Brain microvascular endothelial cell (primary cell): ENCODE results near the gene CCDC150.

Source experiments
- DNase-seq: peaks from one replicate; pipeline ENCODE4 v3.0.0-alpha.2; 2020
- H3K27ac ChIP-seq: fragments of 250-450 bp; sonication (Bioruptor Pico); 2 replicates; pipeline ENCODE4 v1.5.1; 2020; ENCODE audit warnings: mild to moderate bottlenecking, moderate library complexity
- H3K27me3 ChIP-seq: fragments of 250-450 bp; sonication (Bioruptor Pico); replicated peaks from 2 replicates; pipeline ENCODE4 v1.5.1; 2020; ENCODE audit warnings: mild to moderate bottlenecking
- H3K36me3 ChIP-seq: fragments of 250-450 bp; sonication (Bioruptor Pico); replicated peaks from 2 replicates; pipeline ENCODE4 v1.5.1; 2020; ENCODE audit warnings: mild to moderate bottlenecking
- H3K4me3 ChIP-seq: 2 replicates; pipeline ENCODE4 v1.5.1; 2011; ENCODE audit warnings: low read depth, mild to moderate bottlenecking, control low read depth, low read length, moderate library complexity
- in situ Hi-C: cut with HindIII; loops from 2 replicates; pipeline ENCODE4 v1.10.0; 2017; ENCODE audit warnings: low sequenced_read_pairs, low pct_ligation_motif_present
- TF ChIP-seq, protein P1 (sequence below): IDR thresholded peaks from 2 replicates; pipeline ENCODE4 v1.5.1; 2011; ENCODE audit warnings: low read depth, mild to moderate bottlenecking, moderate library complexity, low read length, control low read depth, inconsistent platforms; ENCODE audit errors: missing control alignments

CCDC150 gene

DNA sequence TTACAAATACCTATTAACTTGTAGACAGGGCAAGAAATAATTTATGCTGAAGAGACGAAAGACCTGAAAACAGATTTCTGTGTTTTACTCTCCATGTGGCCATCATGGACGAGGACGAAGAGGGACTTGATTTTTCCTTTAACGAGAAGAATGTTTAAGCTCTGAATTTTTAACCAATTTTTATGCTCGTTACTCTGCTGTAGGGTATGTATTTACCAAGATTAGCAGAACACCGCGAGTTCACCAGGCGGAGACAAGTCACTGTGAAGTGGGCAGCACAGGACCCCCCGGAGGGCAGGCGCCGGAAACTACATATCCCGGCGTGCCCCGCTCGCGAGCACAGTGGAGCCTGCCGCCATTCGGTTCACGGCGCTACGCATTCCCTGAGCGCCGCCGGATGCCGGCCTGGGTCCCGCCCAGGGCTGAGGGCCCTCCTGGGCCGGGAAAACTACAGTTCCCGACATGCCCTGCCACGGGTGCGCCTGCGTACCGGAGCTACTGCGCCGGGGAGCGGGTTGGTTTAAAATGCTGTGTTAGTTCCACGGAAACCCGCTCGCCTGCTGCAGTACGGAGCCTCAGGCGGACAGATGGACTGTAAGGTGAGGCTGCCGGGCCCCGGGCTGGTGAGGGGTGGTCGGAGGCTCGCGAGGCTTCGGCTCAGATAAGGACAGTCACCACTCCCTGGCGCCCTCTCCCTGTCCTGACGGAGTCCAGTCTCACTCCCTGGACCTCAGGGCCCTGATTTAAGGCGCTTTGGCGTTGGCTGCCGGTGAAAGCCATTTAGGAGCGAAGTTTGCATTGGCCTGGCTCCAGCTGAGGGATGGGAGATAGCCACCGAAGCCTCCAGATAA, at the start of gene CCDC150:
Gene CCDC150 (plus strand): TSS at position 536 of the 851 bp plus-strand sequence. CDS start 52 bp downstream, at position 588.
- DNase-seq = peak; percentile 94
- in situ Hi-C loops = no loop called here
- Histone ChIP-seq H3K36me3 (no peaks in the 10 kb centered on the region), H3K4me3 (peak within 1 kb of the TSS; percentile 93), H3K27ac (peak within 1 kb of the TSS; percentile 34), H3K27me3 (no peaks in the 10 kb centered on the region)
- TF ChIP-seq, protein P1, sequence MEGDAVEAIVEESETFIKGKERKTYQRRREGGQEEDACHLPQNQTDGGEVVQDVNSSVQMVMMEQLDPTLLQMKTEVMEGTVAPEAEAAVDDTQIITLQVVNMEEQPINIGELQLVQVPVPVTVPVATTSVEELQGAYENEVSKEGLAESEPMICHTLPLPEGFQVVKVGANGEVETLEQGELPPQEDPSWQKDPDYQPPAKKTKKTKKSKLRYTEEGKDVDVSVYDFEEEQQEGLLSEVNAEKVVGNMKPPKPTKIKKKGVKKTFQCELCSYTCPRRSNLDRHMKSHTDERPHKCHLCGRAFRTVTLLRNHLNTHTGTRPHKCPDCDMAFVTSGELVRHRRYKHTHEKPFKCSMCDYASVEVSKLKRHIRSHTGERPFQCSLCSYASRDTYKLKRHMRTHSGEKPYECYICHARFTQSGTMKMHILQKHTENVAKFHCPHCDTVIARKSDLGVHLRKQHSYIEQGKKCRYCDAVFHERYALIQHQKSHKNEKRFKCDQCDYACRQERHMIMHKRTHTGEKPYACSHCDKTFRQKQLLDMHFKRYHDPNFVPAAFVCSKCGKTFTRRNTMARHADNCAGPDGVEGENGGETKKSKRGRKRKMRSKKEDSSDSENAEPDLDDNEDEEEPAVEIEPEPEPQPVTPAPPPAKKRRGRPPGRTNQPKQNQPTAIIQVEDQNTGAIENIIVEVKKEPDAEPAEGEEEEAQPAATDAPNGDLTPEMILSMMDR = peak; percentile 51

GRCh38 chr2:196590286-196590685, 49.2 kb upstream of the CCDC150 start:
- no peaks in the 10 kb centered on the region for H3K27me3 ChIP-seq

GRCh38 chr2:196591004-196591403, 48.5 kb upstream of the CCDC150 start:
- Histone ChIP-seq H3K4me3 (no peak overlapping the region), H3K27me3 (no peaks in the 10 kb centered on the region), H3K27ac (no peak overlapping the region), H3K36me3 (no peaks in the 10 kb centered on the region)
- in situ Hi-C loops = no loop called here
- TF ChIP-seq, protein P1 = no peak
- no peak for DNase-seq

More at GRCh38 chr2:196590286-196590685, 49.2 kb upstream of the CCDC150 start:
- in situ Hi-C loops = no loop called here
- H3K36me3 ChIP-seq = no peaks in the 10 kb centered on the region
- H3K27ac ChIP-seq = no peak overlapping the region
- no peak overlapping the region for H3K4me3 ChIP-seq
- TF ChIP-seq, protein P1 = no peak
- DNase-seq = no peak

DNA sequence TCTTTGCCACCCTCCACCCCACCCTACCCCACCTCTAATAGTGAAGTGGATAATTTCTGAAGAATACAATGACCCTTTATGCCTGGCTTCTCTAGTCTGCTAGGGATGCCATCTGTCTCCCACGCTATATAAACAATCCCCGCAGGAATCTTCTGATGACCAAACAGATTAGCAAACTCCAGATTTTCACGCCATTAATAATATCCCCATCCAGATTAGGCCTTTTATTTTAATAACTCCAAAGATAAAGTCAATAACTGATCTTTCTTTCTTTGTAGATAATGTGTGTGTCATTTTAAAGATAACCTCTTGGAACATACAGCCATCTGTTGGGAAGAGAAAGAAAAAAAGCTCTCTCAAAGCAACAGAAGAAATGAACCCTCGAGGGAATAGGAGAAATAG, 47.9 kb upstream of the CCDC150 start:
- Histone ChIP-seq H3K36me3 (no peaks in the 10 kb centered on the region), H3K4me3 (no peak overlapping the region), H3K27me3 (no peaks in the 10 kb centered on the region), H3K27ac (no peak overlapping the region)
- TF ChIP-seq, protein P1 = no peak
- no peak for DNase-seq
- in situ Hi-C loops = no loop called here

GRCh38 chr2:196592331-196592910, 47.1 kb upstream of the CCDC150 start:
- Histone ChIP-seq H3K27me3 (no peaks in the 10 kb centered on the region), H3K4me3 (peak overlapping the region; percentile 76), H3K27ac (peak overlapping the region; percentile 76), H3K36me3 (no peaks in the 10 kb centered on the region)
- in situ Hi-C loops = no loop called here
- TF ChIP-seq, protein P1 = peak; percentile 45
- peak; percentile 43 for DNase-seq
